Fibroblast of lung (primary cell): Measurements from ENCODE around the gene DDAH2.

Source experiments
- EZH2 ChIP-seq: IDR thresholded peaks from 2 replicates; pipeline ENCODE4 v1.5.1; 2012; ENCODE audit warnings: low read length, control low read depth, mild to moderate bottlenecking; ENCODE audit errors: missing control alignments
- TF ChIP-seq, protein P1 (sequence below), 2 donors: IDR thresholded peaks in 1 of 2; conservative IDR thresholded peaks in 1 of 2; 1 replicate in 1 of 2; 2 replicates in 1 of 2; pipeline ENCODE4 v1.5.1; 2011 to 2012; ENCODE audit warnings: low read length in 2 of 2, control low read depth in 1 of 2, inconsistent platforms in 1 of 2, low read depth in 1 of 2, mild to moderate bottlenecking in 1 of 2

DNA sequence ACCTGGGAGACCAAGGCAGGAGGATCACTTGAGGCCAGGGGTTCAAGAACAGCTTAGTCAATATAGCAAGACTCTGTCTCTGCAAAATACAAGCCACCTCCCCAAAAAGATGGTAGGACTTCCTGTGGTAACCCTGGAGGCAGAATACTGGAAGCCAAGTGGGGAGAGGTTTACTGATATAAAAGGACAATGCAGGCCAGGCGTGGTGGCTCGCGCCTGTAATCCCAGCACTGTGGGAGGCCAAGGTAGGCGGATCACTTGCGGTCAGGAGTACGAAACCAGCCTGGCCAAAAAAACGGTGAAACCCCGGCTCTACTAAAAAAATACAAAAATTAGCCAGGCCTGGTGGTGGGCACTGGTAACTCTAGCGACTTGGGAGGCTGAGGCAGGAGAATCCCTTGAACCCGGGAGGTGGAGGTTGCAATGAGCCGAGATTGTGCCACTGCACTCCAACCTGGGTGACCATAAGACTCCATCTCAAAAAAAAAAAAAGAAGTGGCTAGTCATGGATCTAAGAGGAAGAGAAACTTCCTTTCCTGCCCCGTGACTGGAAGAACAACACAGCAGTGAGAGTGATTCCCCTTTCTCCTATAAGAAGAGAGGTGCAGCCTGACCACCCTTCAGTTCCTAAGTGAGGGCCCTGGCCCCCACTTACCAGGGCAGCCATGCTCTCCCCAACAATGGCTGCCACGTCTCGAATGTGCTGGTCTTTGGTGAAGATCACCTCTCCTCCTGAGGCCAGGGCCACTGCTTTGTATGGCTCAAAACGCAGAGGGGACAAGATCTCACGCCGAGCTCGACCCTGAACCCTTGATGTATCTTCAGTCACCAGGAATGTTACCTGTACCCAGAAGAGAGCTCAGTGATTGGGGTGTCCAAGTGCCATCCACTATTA, 39.5 kb upstream of the DDAH2 start:
- TF ChIP-seq EZH2: no peak
- TF ChIP-seq, protein P1, sequence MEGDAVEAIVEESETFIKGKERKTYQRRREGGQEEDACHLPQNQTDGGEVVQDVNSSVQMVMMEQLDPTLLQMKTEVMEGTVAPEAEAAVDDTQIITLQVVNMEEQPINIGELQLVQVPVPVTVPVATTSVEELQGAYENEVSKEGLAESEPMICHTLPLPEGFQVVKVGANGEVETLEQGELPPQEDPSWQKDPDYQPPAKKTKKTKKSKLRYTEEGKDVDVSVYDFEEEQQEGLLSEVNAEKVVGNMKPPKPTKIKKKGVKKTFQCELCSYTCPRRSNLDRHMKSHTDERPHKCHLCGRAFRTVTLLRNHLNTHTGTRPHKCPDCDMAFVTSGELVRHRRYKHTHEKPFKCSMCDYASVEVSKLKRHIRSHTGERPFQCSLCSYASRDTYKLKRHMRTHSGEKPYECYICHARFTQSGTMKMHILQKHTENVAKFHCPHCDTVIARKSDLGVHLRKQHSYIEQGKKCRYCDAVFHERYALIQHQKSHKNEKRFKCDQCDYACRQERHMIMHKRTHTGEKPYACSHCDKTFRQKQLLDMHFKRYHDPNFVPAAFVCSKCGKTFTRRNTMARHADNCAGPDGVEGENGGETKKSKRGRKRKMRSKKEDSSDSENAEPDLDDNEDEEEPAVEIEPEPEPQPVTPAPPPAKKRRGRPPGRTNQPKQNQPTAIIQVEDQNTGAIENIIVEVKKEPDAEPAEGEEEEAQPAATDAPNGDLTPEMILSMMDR (conservative IDR thresholded peaks at IDR 0.05 in 1 of 2, IDR thresholded peaks at IDR 0.05 in 1 of 2; ENCODE audit: low read depth in 1 of 2, low read length in 2 of 2): no peak
